Effector CD8-positive, alpha-beta T cell (primary cell): ENCODE measurements around the gene CPT2.

Experiments used
- DNase-seq: peaks from one replicate; lab custom pipeline; 2025; lab: John Stamatoyannopoulos, UW
- total RNA-seq, 4 experiments: gene quantifications; one replicate each; lab custom pipeline; 2026; lab: John Stamatoyannopoulos, UW

CPT2 gene
- total RNA-seq = 11.0 to 21.7 (median 13.7) reads per million in 4 experiments

- DNase-seq = peak; percentile 78
These were observed at the start of gene CPT2 for GRCh38 chr1:53196485-53197290. Gene CPT2, plus strand, starts transcription at chr1:53196824. Its CDS starts 120 bp downstream, at chr1:53196944.

- no peak for DNase-seq
These were observed 49.5 kb upstream of the CPT2 start for GRCh38 chr1:53147174-53147573.

- no peak for DNase-seq
These were observed 48.5 kb upstream of the CPT2 start for GRCh38 chr1:53148123-53148522.

- no peak for DNase-seq
These were observed 42.9 kb upstream of the CPT2 start for GRCh38 chr1:53153752-53154151.

- DNase-seq = no peak
These were observed 41.7 kb upstream of the CPT2 start for GRCh38 chr1:53154859-53155438.

GRCh38 chr1:53155534-53155933 lies 41.1 kb upstream of the CPT2 start:
- no peak for DNase-seq

GRCh38 chr1:53155945-53156344 lies 40.7 kb upstream of the CPT2 start:
- no peak for DNase-seq

- no peak for DNase-seq
These were observed 39.8 kb upstream of the CPT2 start for GRCh38 chr1:53156783-53157182.

- no peak for DNase-seq
These were observed 37.7 kb upstream of the CPT2 start for GRCh38 chr1:53158900-53159299.

- DNase-seq = no peak
These were observed 35.7 kb upstream of the CPT2 start for GRCh38 chr1:53160924-53161378.

GRCh38 chr1:53162621-53163020 lies 34.0 kb upstream of the CPT2 start:
- no peak for DNase-seq

GRCh38 chr1:53163291-53163768 lies 33.3 kb upstream of the CPT2 start:
- no peak for DNase-seq

GRCh38 chr1:53165408-53165961 lies 31.1 kb upstream of the CPT2 start:
- DNase-seq = no peak

- no peak for DNase-seq
These were observed 30.3 kb upstream of the CPT2 start for GRCh38 chr1:53166366-53166765.

GRCh38 chr1:53166912-53167311 lies 29.7 kb upstream of the CPT2 start:
- no peak for DNase-seq

GRCh38 chr1:53172426-53173128 lies 24.0 kb upstream of the CPT2 start:
- DNase-seq = no peak

- DNase-seq = no peak
These were observed 21.4 kb upstream of the CPT2 start for GRCh38 chr1:53174971-53175913.

GRCh38 chr1:53176452-53177208 lies 20.0 kb upstream of the CPT2 start:
- DNase-seq = no peak

- no peak for DNase-seq
These were observed 16.4 kb upstream of the CPT2 start for GRCh38 chr1:53180226-53180625.

- DNase-seq = no peak
These were observed 15.7 kb upstream of the CPT2 start for GRCh38 chr1:53180951-53181350.
